ENCODE data around the gene DCLK3.

DCLK3 gene

DNA sequence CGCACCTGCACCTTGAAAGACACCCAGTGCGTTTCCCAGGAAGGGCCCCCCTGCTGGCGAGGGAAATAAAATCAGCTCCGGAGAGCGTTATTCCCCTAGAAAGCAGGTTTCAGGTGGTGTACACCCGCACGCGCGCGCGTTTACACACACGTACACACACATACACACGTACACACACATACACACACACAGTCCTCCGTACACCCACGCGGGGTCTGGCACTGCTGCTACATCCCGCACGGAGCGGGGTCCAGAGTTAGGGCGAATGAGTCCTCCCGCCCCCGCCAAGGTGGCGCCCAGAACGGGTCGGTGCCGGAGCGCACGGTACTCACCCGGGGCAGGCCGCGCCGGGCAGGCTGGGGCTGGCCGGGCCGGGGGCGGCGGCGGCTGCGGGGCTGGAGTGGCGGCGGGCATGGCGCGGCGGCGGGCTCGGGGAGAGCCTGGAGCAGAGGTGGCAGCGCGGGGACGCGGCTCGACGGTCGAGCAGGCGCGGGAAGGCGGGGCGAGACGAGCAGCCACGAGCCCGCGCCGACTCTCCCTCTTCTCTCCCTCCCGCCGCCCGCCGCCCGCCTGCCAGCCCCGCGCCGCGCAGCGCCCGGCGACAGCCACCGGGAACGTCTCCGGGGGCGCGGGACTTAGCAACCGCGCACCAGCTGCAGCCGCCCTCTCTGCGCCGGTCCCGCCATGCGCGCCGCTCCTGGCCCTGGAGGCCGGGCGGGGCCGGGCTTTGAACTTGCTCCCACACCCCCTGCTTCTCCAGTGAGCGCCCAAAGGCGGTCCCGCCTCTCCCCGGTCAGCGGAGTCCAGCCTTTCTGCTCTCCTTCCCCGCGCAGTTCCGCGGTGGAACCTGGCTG is at the start of gene DCLK3:
Gene DCLK3 (minus strand): TSS at position 704 of the 854 bp plus-strand sequence. CDS start 290 bp downstream, at position 414.
- Histone ChIP-seq H3K9me2 (replicated peaks; ENCODE audit: insufficient read depth, low read length) (no peaks in the 10 kb centered on the region), H3K4me2 (ENCODE audit: low read depth, low read length) (no peak within 1 kb of the TSS), H3K4me3 (ENCODE audit: low read length) (no peak within 1 kb of the TSS), H3K4me1 (ENCODE audit: low read length) (no peaks in the 10 kb centered on the region), H3F3A (ENCODE audit: insufficient read depth, low read length) (no peaks in the 10 kb centered on the region), H3K27ac (ENCODE audit: low read length) (no peak within 1 kb of the TSS), H4K20me1 (ENCODE audit: insufficient read depth, low read length) (no peaks in the 10 kb centered on the region), H2AFZ (ENCODE audit: low read length) (no peak within 1 kb of the TSS), H3K27me3 (replicated peaks; ENCODE audit: insufficient read depth, low read length) (no peaks in the 10 kb centered on the region), H3K36me3 (replicated peaks; ENCODE audit: insufficient read depth, low read length) (no peaks in the 10 kb centered on the region), H3K9me3 (replicated peaks; ENCODE audit: insufficient read depth, low read length) (no peaks in the 10 kb centered on the region), H3K79me2 (ENCODE audit: low read length) (no peaks in the 10 kb centered on the region), H3K9ac (ENCODE audit: low read length) (no peak within 1 kb of the TSS)
- TF ChIP-seq EZH2phosphoT487 (IDR thresholded peaks at IDR 0.05; ENCODE audit: low read length) (no peak), CTCF (IDR thresholded peaks at IDR 0.05; ENCODE audit: low read length) (no peak), EZH2 (optimal IDR thresholded peaks at IDR 0.05; ENCODE audit: low read depth, low read length) (no peak)
- no peak for DNase-seq

GRCh38 chr3:36813305-36813704 is 49.0 kb upstream of the DCLK3 start:
- Histone ChIP-seq H3K4me2 (ENCODE audit: low read depth, low read length) (no peak overlapping the region), H4K20me1 (ENCODE audit: insufficient read depth, low read length) (no peaks in the 10 kb centered on the region)

DNA sequence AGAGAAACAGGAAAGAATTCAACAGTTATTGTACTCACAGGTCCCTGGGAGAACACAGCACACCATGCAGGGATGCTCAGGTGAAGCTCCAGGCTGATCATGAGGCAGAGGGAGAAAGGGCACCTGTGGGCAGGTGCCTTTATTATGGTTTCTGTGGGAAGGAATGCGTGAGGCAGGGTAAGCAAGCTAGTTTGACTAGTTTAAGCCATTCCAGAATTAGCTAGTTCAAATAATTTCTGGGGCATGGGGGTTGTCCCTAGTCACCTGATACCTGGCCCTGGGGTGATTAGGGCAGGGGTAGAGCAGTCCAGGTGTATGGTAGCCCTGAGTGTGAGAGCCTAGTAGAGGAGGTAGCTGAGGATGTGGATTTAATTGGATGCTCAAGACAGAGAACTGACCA is 47.9 kb upstream of the DCLK3 start:
- TF ChIP-seq CTCF (IDR thresholded peaks at IDR 0.05; ENCODE audit: low read length) (no peak), EZH2phosphoT487 (IDR thresholded peaks at IDR 0.05; ENCODE audit: low read length) (no peak), EZH2 (optimal IDR thresholded peaks at IDR 0.05; ENCODE audit: low read depth, low read length) (no peak)
- Histone ChIP-seq H3K4me2 (ENCODE audit: low read depth, low read length) (no peak overlapping the region), H3K4me1 (ENCODE audit: low read length) (no peaks in the 10 kb centered on the region), H3K9me3 (replicated peaks; ENCODE audit: insufficient read depth, low read length) (no peaks in the 10 kb centered on the region), H3K36me3 (replicated peaks; ENCODE audit: insufficient read depth, low read length) (no peaks in the 10 kb centered on the region), H3K27me3 (replicated peaks; ENCODE audit: insufficient read depth, low read length) (no peaks in the 10 kb centered on the region), H3K79me2 (ENCODE audit: low read length) (no peaks in the 10 kb centered on the region), H3K9me2 (replicated peaks; ENCODE audit: insufficient read depth, low read length) (no peaks in the 10 kb centered on the region), H3F3A (ENCODE audit: insufficient read depth, low read length) (no peaks in the 10 kb centered on the region), H4K20me1 (ENCODE audit: insufficient read depth, low read length) (no peaks in the 10 kb centered on the region), H3K27ac (ENCODE audit: low read length) (no peak overlapping the region), H3K4me3 (ENCODE audit: low read length) (no peak overlapping the region), H3K9ac (ENCODE audit: low read length) (no peak overlapping the region), H2AFZ (ENCODE audit: low read length) (no peak overlapping the region)
- no peak for DNase-seq

More at GRCh38 chr3:36813305-36813704, 49.0 kb upstream of the DCLK3 start:
- no peaks in the 10 kb centered on the region for H3K9me2 ChIP-seq (replicated peaks; ENCODE audit: insufficient read depth, low read length)
- H3K27me3 ChIP-seq (replicated peaks; ENCODE audit: insufficient read depth, low read length): no peaks in the 10 kb centered on the region
- TF ChIP-seq CTCF (IDR thresholded peaks at IDR 0.05; ENCODE audit: low read length) (no peak), EZH2phosphoT487 (IDR thresholded peaks at IDR 0.05; ENCODE audit: low read length) (no peak), EZH2 (optimal IDR thresholded peaks at IDR 0.05; ENCODE audit: low read depth, low read length) (no peak)
- H3K36me3 ChIP-seq (replicated peaks; ENCODE audit: insufficient read depth, low read length): no peaks in the 10 kb centered on the region
- no peak overlapping the region for H3K9ac ChIP-seq (ENCODE audit: low read length)
- H3K4me3 ChIP-seq (ENCODE audit: low read length): no peak overlapping the region
- H3K9me3 ChIP-seq (replicated peaks; ENCODE audit: insufficient read depth, low read length): no peaks in the 10 kb centered on the region
- no peaks in the 10 kb centered on the region for H3K79me2 ChIP-seq (ENCODE audit: low read length)
- H2AFZ ChIP-seq (ENCODE audit: low read length): no peak overlapping the region
- no peak overlapping the region for H3K27ac ChIP-seq (ENCODE audit: low read length)
- no peaks in the 10 kb centered on the region for H3F3A ChIP-seq (ENCODE audit: insufficient read depth, low read length)
- H3K4me1 ChIP-seq (ENCODE audit: low read length): no peaks in the 10 kb centered on the region
- DNase-seq: no peak

Data from MM.1S (cell line).